Measurements from ENCODE around the gene GBX2.

GBX2 gene

GRCh38 chr2:236128321-236128720 lies 39.9 kb downstream of the GBX2 start:
- no peaks in the 10 kb centered on the region for H3K4me1 Mint-ChIP-seq (ENCODE audit: low read depth)
- H3K27ac Mint-ChIP-seq, result no peak overlapping the region
- H3K9me3 Mint-ChIP-seq, result no peaks in the 10 kb centered on the region
- no peak overlapping the region for H3K4me3 Mint-ChIP-seq
- H3K36me3 Mint-ChIP-seq (ENCODE audit: low read depth), result no peaks in the 10 kb centered on the region
- H3K27me3 Mint-ChIP-seq (ENCODE audit: low read depth), result no peaks in the 10 kb centered on the region

- Mint-ChIP-seq H3K4me3 (no peak overlapping the region), H3K9me3 (no peaks in the 10 kb centered on the region), H3K4me1 (ENCODE audit: low read depth) (no peaks in the 10 kb centered on the region), H3K27ac (no peak overlapping the region), H3K27me3 (ENCODE audit: low read depth) (no peaks in the 10 kb centered on the region), H3K36me3 (ENCODE audit: low read depth) (no peaks in the 10 kb centered on the region)
Observed at GRCh38 chr2:236127010-236127409, 41.2 kb downstream of the GBX2 start.

GRCh38 chr2:236125541-236125940 lies 42.6 kb downstream of the GBX2 start:
- no peaks in the 10 kb centered on the region for H3K36me3 Mint-ChIP-seq (ENCODE audit: low read depth)
- H3K4me1 Mint-ChIP-seq (ENCODE audit: low read depth), result no peaks in the 10 kb centered on the region
- H3K27me3 Mint-ChIP-seq (ENCODE audit: low read depth), result no peaks in the 10 kb centered on the region
- H3K9me3 Mint-ChIP-seq, result no peaks in the 10 kb centered on the region
- H3K27ac Mint-ChIP-seq, result no peak overlapping the region
- no peak overlapping the region for H3K4me3 Mint-ChIP-seq

- Mint-ChIP-seq H3K4me1 (ENCODE audit: low read depth) (no peaks in the 10 kb centered on the region), H3K4me3 (no peak overlapping the region), H3K9me3 (no peaks in the 10 kb centered on the region), H3K27ac (no peak overlapping the region), H3K36me3 (ENCODE audit: low read depth) (no peaks in the 10 kb centered on the region), H3K27me3 (ENCODE audit: low read depth) (no peaks in the 10 kb centered on the region)
Observed at GRCh38 chr2:236124182-236124893, 43.8 kb downstream of the GBX2 start.

- Mint-ChIP-seq H3K27me3 (ENCODE audit: low read depth) (no peaks in the 10 kb centered on the region), H3K36me3 (ENCODE audit: low read depth) (no peaks in the 10 kb centered on the region), H3K4me1 (ENCODE audit: low read depth) (no peaks in the 10 kb centered on the region), H3K4me3 (no peak overlapping the region), H3K9me3 (no peaks in the 10 kb centered on the region), H3K27ac (no peak overlapping the region)
Observed at GRCh38 chr2:236123716-236124115, 44.5 kb downstream of the GBX2 start.

- Mint-ChIP-seq H3K4me3 (no peak overlapping the region), H3K36me3 (ENCODE audit: low read depth) (no peaks in the 10 kb centered on the region), H3K9me3 (no peaks in the 10 kb centered on the region), H3K27me3 (ENCODE audit: low read depth) (no peaks in the 10 kb centered on the region), H3K27ac (no peak overlapping the region), H3K4me1 (ENCODE audit: low read depth) (no peaks in the 10 kb centered on the region)
Observed at GRCh38 chr2:236122236-236122635, 46.0 kb downstream of the GBX2 start.

- no peak overlapping the region for H3K27ac Mint-ChIP-seq
- no peaks in the 10 kb centered on the region for H3K9me3 Mint-ChIP-seq
- H3K27me3 Mint-ChIP-seq (ENCODE audit: low read depth), result peaks cover 6% of the 10 kb centered on the region
- H3K4me1 Mint-ChIP-seq (ENCODE audit: low read depth), result no peaks in the 10 kb centered on the region
- no peaks in the 10 kb centered on the region for H3K36me3 Mint-ChIP-seq (ENCODE audit: low read depth)
- no peak overlapping the region for H3K4me3 Mint-ChIP-seq
Observed at GRCh38 chr2:236121546-236121945, 46.6 kb downstream of the GBX2 start.

- Mint-ChIP-seq H3K4me1 (ENCODE audit: low read depth) (no peaks in the 10 kb centered on the region), H3K36me3 (ENCODE audit: low read depth) (no peaks in the 10 kb centered on the region), H3K27ac (no peak overlapping the region), H3K27me3 (ENCODE audit: low read depth) (peaks cover 7% of the 10 kb centered on the region), H3K4me3 (no peak overlapping the region), H3K9me3 (no peaks in the 10 kb centered on the region)
Observed at GRCh38 chr2:236120829-236121228, 47.4 kb downstream of the GBX2 start.

- Mint-ChIP-seq H3K4me3 (no peak overlapping the region), H3K9me3 (no peaks in the 10 kb centered on the region), H3K27ac (no peak overlapping the region), H3K36me3 (ENCODE audit: low read depth) (no peaks in the 10 kb centered on the region), H3K4me1 (ENCODE audit: low read depth) (no peaks in the 10 kb centered on the region), H3K27me3 (ENCODE audit: low read depth) (peaks cover 7% of the 10 kb centered on the region)
Observed at GRCh38 chr2:236120141-236120601, 48.0 kb downstream of the GBX2 start.

- H3K4me1 Mint-ChIP-seq (ENCODE audit: low read depth), result no peaks in the 10 kb centered on the region
- H3K27ac Mint-ChIP-seq, result no peak overlapping the region
- no peak overlapping the region for H3K4me3 Mint-ChIP-seq
- H3K27me3 Mint-ChIP-seq (ENCODE audit: low read depth), result peaks cover 7% of the 10 kb centered on the region
- no peaks in the 10 kb centered on the region for H3K36me3 Mint-ChIP-seq (ENCODE audit: low read depth)
- H3K9me3 Mint-ChIP-seq, result no peaks in the 10 kb centered on the region
Observed at GRCh38 chr2:236119476-236119875, 48.7 kb downstream of the GBX2 start.

GRCh38 chr2:236119003-236119402 lies 49.2 kb downstream of the GBX2 start:
- Mint-ChIP-seq H3K27me3 (ENCODE audit: low read depth) (peaks cover 7% of the 10 kb centered on the region), H3K9me3 (no peaks in the 10 kb centered on the region), H3K27ac (no peak overlapping the region), H3K36me3 (ENCODE audit: low read depth) (no peaks in the 10 kb centered on the region), H3K4me1 (ENCODE audit: low read depth) (no peaks in the 10 kb centered on the region), H3K4me3 (no peak overlapping the region)

GRCh38 chr2:236117861-236118269 lies 50.3 kb downstream of the GBX2 start:
- Mint-ChIP-seq H3K4me3 (no peak overlapping the region), H3K9me3 (no peaks in the 10 kb centered on the region), H3K4me1 (ENCODE audit: low read depth) (no peaks in the 10 kb centered on the region), H3K27ac (no peak overlapping the region), H3K27me3 (ENCODE audit: low read depth) (peaks cover 7% of the 10 kb centered on the region), H3K36me3 (ENCODE audit: low read depth) (no peaks in the 10 kb centered on the region)

- Mint-ChIP-seq H3K36me3 (ENCODE audit: low read depth) (no peaks in the 10 kb centered on the region), H3K27ac (no peak overlapping the region), H3K4me1 (ENCODE audit: low read depth) (no peaks in the 10 kb centered on the region), H3K27me3 (ENCODE audit: low read depth) (peaks cover 7% of the 10 kb centered on the region), H3K9me3 (no peaks in the 10 kb centered on the region), H3K4me3 (no peak overlapping the region)
Observed at GRCh38 chr2:236117401-236117800, 50.8 kb downstream of the GBX2 start.
